HG02870 (cell line): ENCODE data around the gene TDP1.
"Not testable (repeated sequence)": the region's sequence is repeated elsewhere in the genome, so short reads cannot be mapped to it uniquely, and the experiment has no call there.

ENCODE experiments used
- ATAC-seq: cut with Tn5 transposase; IDR thresholded peaks from one replicate; pipeline ENCODE4 v1.9.1; 2021; ENCODE audit warnings: mild to moderate bottlenecking, moderate library complexity; ENCODE audit not compliant: unreplicated experiment

The TDP1 gene

DNA sequence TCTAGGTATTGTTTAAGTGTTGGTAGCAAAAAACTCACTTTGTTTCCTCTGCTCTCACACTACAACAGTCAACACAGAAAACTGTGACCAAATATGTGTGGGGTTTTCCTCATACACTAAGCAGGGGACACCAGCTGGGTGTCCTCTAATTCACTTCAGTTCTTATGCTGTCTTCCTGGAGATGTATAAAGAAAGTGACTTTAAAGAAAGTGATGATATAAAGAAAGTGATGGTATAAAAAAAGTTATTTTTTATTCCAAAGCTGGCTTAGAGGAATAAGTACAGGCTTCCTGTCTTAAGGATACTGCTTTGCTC is 31.4 kb downstream of the TDP1 start:
- ATAC-seq, result no peak

DNA sequence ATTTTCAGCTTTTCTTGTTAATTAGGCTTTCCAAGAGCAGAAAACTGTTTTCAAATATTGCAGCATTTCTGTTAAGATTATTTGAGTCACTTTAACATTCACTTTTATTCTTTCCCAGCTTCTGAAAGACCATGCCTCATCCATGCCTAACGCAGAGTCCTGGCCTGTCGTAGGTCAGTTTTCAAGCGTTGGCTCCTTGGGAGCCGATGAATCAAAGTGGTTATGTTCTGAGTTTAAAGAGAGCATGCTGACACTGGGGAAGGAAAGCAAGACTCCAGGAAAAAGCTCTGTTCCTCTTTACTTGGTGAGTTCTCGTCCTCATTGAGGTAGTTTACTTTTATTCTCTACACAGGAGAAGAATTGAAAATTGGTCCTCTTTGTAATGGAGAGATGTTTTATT is 33.1 kb downstream of the TDP1 start:
- no peak for ATAC-seq

DNA sequence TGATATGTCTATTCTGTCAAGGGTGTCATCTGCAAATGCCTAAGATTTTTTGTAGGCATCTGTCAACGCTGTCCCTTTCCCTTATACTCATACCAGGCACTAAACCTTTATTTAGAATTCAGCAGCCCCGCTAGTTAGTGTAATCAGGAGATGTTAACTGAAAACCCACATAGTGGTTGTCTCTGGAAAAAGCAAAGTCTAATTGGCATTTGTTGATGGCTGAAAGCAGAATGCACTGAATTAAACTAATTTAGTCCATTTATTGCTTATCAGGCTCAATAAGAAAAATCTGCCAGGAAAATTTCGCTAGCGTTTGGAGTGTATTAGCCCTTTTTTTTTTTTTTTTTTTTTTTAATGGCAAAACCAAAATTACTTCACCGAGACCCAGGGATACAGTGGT is 34.5 kb downstream of the TDP1 start:
- no peak for ATAC-seq

DNA sequence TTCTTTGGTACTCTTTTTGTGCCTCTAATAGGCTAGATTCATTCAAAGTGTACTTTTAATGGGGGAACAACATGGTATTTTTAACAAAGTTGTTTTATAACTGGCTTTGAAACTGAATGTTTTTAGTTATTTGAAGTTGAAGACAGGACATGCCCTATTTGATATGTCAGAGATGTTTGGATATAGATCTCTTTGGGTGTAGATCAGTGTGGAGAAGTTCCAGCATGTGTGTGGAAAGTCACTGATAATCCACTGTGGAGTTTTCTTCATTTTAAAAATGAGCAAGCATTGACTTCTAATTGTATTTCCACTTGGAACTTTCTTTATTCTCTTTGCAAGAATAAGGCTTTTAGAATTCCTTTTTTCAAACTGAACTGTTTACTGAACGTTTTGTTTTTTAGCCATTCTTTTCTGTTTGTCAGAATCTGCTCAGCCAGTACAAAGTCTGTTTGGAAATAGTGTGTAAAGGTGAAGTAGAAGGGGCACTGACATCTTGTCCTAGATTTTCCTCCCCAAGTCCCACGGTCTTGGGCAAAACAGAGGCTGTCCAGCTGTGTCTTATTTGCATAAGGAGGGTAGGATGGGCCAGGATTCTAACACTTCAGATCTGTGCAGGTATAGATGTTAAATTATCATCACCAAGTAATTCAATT is 35.0 kb downstream of the TDP1 start:
- ATAC-seq, result no peak

DNA sequence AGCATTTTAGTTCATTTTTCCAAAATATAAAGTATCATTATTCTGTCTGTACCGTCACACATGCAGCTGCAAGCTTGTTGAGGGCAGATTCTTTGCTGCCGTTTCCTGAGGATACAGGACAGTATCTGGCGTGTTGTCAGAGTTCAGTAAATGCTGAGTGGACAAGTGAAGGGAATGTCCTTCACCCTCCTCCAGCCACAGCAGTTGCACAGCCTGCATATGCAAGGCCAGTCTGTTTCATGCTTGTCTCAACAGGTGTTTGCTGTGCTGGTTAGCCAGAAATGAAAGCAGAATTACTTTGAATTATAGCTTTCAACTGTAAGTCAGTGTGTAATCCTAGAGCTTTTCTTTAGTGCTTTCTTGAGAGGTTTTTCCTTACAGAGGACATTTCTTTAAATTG is 36.5 kb downstream of the TDP1 start:
- ATAC-seq, result no peak

DNA sequence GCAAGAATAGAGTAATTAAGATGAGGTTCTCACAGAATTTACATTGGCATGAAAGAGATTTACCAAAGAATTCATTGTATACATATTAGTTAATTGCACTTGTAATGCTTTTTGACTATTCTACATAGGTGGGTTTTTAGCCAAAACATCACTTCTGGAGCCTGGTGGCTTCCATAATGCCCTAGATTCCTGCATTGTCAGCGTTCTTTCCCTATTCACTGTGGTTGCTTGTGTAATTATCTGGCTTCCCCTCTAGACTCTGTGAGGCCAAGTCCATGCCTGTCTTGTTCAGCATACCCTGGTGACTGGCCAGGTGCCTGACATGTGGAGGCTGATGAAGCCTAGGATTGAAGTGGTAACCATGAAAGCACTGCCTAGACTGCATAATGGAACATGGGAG is 41.2 kb downstream of the TDP1 start:
- ATAC-seq, result no peak

DNA sequence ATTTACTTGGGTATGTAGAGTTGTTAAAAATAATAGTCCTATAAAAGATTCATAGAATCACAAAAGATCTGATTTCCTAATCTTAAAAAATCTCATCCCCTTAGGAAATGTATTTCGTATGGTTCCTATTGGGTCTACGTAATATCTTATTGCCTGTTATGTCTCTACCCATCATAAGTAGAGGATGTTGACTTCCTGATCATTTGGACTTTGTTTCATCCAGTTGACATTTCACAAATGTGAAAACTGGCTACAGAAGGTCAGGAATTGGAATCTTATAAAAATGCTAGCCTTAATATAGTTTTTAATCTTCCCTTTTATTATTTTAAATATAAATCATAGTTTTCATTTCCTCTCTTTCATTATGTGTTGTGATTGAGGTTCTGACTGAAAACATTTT is 45.2 kb downstream of the TDP1 start:
- no peak for ATAC-seq

DNA sequence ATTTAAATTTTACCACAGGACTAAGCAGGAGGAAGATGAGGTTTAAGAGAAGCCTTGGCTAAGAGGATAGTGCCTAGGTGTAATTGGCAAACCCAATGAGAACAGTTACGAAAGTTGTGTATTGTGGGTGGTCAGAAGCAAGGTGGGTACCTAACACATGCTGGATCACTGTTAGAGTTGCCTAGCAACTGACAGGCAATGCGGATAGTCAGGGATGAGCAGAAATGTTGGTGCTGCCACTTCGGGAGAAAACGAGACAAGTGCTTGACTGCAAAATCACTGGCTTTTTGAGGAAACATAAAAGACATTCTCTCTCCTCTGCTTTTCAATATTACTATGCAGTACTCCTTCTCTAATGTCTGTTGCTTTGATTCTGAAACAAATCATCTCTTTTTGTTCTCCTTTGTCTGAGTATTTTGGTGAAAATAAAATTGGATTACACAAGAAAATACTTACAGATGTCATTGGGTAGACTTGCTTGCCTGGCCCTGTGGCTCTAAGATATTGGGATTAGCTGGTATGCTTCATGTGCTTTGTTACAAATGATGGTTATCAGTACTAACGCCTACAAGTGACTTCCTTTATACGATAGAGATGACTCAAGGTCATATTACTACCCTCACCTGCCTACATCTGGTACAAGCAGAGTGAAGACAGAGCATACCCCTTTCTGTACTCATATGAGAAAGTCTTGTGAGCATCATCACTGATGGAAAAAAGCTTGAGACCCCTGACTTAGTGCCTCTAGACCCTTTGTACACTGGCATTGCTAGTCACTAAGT is 48.0 kb downstream of the TDP1 start:
- no peak for ATAC-seq

DNA sequence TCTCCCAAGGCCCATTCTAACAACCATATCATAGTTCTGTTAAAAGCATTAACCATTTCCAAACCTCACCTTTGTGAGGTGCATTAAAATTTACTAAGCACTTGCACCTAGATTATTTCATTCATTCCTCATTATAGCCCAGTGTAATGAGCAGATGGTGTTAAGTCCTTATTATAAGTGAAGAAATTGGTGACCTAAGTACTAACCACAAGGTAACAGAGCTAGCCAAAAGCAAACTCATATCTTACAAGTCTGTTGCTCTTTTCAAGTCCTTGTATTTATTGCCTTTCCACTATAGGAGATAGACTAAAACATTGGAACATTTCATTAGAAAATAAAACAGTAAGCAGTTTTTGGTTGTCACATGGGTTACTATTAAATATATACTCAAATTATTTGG is 49.7 kb downstream of the TDP1 start:
- ATAC-seq, result no peak

DNA sequence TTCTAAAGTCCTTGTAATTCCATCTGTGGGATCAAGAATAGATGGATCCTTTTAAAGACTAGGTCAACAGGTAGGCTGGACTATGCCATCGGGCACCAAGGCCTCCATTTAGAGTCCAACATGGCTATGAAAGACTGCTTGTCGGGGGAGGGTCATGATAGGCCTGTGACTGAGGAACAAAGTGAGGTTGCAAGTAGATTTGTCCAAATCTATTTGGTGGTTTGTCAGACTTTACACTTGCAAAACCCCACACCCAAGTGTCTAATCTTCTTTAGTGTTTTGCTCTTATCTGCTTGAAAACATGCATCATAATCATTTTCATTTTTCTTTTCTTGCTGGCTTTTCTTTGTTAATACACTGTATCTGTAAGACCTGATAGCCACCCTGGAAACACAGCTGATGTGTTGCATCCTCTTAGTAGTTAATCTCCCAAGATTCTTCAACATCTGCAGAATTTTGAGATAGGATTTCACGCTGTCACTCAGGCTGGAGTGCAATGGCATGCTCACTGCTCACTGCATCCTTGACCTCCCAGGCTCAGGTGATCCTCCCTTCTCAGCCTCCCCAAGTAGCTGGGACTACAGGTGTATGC is 50.3 kb downstream of the TDP1 start:
- no peak for ATAC-seq

DNA sequence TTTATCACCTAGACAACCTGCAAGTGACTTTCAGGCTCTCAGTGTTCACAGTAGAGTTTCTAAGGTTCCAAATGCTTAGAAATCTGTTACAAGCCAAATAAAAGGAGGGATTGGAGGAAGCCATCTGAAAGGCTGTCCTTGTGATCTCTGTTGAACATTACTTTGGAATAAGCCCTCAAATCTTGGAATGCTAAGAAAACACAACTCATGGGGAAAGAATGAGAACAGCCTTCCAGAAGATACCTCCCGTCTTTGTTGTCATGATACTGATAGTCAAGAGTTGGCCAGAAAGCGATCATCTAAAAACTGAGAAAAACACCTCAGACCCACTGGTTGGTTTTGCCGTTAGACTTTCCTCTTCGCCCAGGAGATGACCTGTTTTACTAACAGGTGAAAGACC is 61.6 kb downstream of the TDP1 start:
- ATAC-seq, result no peak

DNA sequence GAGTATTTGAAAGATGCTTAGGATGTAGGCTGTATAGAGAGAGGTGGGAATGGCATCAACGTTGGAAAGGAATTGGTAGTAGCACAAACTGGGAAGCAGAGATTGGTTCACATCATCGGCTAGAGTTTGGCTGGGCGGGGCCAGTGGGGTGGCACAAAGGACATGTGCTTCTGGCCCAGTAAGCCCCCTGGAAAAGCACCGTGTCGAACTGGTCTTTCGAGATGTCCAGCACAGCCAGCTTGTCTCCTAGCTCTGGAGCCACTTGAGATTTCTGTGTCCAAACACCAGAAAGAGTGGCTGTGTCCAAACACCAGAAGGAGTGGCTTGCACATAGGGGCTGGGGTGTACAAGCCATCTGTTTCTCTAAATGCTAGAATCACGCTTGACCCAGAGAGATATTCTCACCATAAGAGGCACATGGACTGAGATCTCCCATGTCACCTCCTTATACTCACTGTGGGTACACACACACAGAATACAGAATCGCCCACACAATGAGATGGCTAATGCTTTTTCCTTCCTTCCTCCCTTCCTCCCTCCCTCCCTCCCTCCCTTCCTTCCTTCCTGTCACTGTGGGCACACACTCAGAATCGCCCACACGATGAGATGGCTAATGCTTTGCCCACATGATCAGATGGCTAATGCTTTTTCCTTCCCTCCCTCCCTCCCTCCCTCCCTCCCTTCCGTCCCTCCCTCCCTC is 64.2 kb downstream of the TDP1 start:
- ATAC-seq, result no peak

DNA sequence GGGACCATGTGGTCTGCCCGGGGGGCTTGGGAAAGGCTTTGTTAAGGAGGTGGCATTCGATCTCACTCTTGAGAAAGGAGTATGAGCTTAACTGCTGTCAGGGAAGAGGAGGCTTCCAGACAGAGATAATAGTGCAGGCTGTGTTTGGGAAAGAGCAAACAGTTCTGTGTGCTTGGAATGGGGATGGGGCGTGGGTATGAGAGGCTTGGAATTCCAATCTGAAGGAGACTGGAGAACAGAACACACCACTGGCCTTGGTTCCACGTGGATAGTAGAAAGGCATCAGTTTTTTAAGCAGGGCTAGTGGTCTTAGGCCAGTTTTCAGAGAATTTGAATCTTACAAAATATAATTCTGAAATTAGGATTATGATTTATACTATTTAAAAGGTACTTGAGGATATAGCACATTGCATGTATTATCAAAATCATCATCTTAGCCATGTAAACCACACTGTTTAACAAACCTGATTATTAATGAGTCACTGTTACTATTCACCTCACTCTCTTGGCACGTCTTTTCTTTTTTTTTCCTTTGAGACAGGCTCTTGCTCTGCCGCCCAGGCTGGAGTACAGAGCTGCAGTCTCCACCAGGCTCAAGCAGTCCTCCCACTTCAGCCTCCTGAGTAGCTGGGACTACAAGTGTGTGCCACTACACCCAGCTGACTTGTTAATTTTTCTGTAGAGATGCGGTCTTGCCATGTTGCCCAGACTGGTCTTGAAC is 67.6 kb downstream of the TDP1 start:
- no peak for ATAC-seq

DNA sequence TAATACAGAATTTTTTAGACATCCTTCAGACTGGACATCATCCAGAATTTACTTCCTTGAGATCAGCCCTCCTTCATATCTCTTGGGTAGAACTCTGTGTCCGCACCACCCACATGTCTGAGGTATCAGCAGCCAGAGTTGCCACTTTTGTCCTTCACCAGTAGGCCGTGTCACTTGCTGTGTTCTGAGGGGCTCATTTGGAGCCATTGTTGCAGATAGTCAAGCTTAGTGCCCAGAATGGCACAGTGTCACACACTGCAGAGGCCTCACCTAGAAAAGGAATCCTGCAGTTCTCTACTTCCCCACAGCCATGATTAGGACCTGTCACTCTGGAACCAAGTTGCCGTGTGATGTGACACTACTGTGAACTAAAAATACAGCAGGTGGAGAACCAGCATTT is 69.2 kb downstream of the TDP1 start:
- no peak for ATAC-seq

DNA sequence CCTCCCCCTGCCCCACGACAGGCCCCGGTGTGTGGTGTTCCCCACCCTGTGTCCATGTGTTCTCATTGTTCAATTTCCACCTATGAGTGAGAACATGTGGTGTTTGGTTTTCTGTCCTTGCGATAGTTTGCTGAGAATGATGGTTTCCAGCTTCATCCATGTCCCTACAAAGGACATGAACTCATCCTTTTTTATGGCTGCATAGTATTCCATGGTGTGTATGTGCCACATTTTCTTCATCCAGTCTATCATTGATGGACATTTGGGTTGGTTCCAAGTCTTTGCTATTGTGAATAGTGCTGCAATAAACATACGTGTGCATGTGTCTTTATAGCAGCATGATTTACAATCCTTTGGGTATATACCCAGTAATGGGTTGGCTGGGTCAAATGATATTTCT is 70.9 kb downstream of the TDP1 start:
- ATAC-seq, result not testable (repeated sequence)

DNA sequence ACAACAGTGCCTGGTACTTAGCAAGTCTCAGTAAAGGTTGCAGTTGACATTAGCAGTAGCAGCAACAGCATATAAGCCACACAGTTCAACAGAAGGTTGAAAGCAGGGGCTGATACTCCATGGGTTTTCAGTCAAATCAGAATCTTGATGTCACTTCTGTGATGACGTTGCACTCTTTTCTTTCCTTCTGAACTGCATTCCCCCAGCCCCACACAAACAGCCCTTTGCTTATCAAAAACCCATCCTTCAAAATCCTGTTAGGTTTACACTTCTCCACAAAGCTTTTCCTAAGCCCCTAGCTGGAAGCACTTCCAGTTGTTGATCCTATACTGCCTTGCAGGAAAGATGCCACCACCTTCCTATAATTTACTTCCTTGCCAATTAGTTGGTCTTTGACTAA is 72.1 kb downstream of the TDP1 start:
- ATAC-seq, result no peak

DNA sequence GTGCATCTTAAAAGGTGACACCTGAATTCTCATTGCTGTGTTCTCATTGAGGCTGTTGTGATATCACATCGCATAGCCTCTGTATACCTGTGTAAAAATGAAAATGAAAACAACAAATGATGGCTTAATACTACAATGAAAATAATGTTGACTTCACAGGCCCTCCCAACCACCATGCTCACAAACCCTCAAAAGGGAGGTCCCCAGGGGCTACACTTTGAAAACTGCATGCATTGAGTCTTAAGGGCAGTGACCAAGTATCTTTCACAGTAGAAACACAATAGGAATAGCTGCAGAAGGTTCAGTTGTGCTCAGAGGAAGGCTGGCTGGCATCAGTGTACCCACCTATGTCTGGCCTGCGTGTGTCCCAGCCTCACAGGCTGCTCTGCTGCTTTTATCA is 78.4 kb downstream of the TDP1 start:
- no peak for ATAC-seq

DNA sequence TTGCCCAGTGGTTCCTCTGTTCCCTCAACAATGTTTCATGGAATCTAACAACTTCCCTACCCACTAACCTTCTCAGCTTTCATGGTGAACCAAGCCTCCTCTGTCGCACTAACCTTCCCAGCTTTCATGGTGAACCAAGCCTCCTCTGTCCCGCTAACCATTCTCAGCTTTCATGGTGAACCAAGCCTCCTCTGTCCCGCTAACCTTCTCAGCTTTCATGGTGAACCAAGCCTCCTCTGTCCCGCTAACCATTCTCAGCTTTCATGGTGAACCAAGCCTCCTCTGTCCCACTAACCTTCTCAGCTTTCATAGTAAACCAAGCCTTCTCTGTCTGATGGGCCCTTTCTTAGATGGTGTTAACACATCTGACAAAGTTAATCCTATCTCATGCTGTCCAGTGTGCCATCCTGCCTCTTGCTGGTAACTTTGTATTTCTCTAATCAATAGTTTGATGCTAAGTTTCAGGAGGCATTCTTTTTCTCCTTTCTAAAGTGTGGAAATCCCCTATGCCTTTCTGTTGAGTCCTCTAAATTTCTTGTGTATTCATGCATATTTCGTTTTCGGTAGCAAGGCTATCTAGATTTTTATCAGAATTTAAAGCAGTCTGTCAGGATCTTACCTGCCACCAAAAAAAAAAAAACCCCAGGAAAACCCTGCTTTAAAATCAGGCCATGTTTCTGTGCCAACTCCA is 79.3 kb downstream of the TDP1 start:
- ATAC-seq, result no peak

DNA sequence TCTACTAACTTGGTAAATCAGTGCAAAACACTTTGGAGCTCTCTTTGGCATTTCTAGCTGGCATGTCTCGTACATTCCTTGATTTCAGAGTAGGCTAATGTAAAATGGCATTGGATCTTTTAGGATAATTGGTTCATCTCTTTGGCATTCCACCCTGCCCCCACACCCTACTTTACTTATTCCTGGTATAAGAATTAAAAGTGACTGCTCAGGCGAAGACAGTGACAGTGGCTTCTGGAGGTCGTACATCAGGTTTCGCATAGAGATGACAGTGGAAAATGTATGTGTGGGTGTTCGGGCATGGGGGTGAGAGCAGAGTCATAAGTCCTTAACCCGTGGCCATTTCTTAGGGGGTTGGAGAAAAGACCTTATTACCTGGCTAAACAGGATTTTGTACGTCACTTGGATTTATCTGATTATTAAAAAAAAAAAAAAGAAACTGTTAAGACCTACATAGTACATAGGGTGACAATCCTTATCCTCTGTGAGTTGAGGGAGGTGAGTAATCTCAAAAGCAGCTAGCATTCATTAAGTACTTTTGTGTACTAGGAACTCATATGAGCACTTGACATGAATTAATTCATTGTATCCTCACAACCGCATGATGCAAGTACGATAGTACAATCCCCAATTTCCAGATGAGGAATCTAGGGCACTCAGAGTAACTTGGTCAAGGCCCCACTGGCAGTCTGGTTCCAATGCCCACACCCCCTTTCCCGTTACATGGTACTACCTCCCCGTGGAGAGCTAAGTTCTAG is 83.7 kb downstream of the TDP1 start:
- no peak for ATAC-seq

DNA sequence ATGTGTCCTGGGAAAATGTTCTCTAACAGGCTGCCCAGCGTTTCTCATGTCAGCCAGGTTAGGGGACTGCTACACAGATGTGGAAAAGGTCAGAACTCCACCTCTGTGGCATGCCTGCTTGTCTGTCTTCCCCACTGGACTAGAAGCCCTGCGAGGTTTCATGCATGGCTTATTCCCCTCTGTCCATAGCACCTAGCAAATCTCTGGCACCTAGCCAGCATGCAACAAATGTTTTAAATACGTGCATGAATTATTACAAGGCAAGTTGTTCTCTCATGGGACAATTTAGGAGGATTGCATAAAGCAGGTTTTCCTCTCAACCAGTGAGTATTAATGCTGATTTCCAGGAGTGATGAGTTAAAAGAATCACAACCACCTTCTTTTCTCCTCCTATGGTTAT is 84.7 kb downstream of the TDP1 start:
- ATAC-seq, result no peak
